CD8-positive, alpha-beta memory T cell (primary cell): ENCODE results near the gene NLRP8. TPM values are rescaled to one million over a fixed set of nuclear protein-coding genes. Genes with fewer than 3 reads are reported as not detected.
"Not testable (repeated sequence)": the region's sequence is repeated elsewhere in the genome, so short reads cannot be mapped to it uniquely, and the experiment has no call there.

ENCODE experiments used
- CTCF ChIA-PET: fragments of 350-600 bp; sonication (Branson Sonifier 250); formaldehyde crosslinking; loops from one replicate; lab custom pipeline; 2021; ENCODE audit warnings: antibody characterized with exemption; lab: Charles Lee
- POLR2A ChIA-PET: fragments of 350-600 bp; sonication (Branson Sonifier 250); formaldehyde crosslinking; loops from one replicate; lab custom pipeline; 2021; ENCODE audit warnings: antibody characterized with exemption; lab: Charles Lee
- DNase-seq, 5 donors: peaks; one replicate each; pipeline versions ENCODE4 v3.0.0 to v3.0.0-alpha.2; 2020 to 2022; ENCODE audit warnings: mixed read lengths in 1 of 5
- H3K27ac ChIP-seq: one replicate; pipeline ENCODE4 v1.7.0; 2013; ENCODE audit warnings: low read depth, mild to moderate bottlenecking, low read length, moderate library complexity
- H3K27me3 ChIP-seq: 2 replicates; pipeline ENCODE4 v1.7.0; 2013; ENCODE audit warnings: low read length, mild to moderate bottlenecking; ENCODE audit not compliant: insufficient read depth, poor library complexity, severe bottlenecking
- H3K36me3 ChIP-seq: 2 replicates; pipeline ENCODE4 v1.7.0; 2013; ENCODE audit warnings: mild to moderate bottlenecking, low read length, moderate library complexity; ENCODE audit not compliant: insufficient read depth
- H3K4me1 ChIP-seq: 2 replicates; pipeline ENCODE4 v1.7.0; 2013; ENCODE audit warnings: mild to moderate bottlenecking, low read length, moderate library complexity; ENCODE audit not compliant: insufficient read depth
- H3K4me3 ChIP-seq: 2 replicates; pipeline ENCODE4 v1.7.0; 2013; ENCODE audit warnings: mild to moderate bottlenecking, low read length
- H3K9me3 ChIP-seq: 2 replicates; pipeline ENCODE4 v1.7.0; 2013; ENCODE audit warnings: mild to moderate bottlenecking, low read length
- H3K27ac Mint-ChIP-seq, 8 donors: one replicate each; pipeline ENCODE4 v1.8.0; 2020 to 2021; ENCODE audit warnings: mixed read lengths in 8 of 8, mild to moderate bottlenecking in 6 of 8, inconsistent platforms in 3 of 8, moderate library complexity in 3 of 8
- H3K27me3 Mint-ChIP-seq, 2 donors: one replicate each; pipeline ENCODE4 v1.8.0; 2020 to 2021; ENCODE audit warnings: mixed read lengths in 2 of 2, mild to moderate bottlenecking in 1 of 2, moderate library complexity in 1 of 2
- H3K36me3 Mint-ChIP-seq, 3 donors: one replicate each; pipeline ENCODE4 v1.8.0; 2020 to 2021; ENCODE audit warnings: mixed read lengths in 3 of 3, inconsistent platforms in 1 of 3, mild to moderate bottlenecking in 1 of 3
- H3K4me1 Mint-ChIP-seq, 3 donors: one replicate each; pipeline ENCODE4 v1.8.0; 2020 to 2021; ENCODE audit warnings: mixed read lengths in 3 of 3, inconsistent platforms in 1 of 3, mild to moderate bottlenecking in 1 of 3
- H3K4me3 Mint-ChIP-seq, 7 donors: one replicate each; pipeline ENCODE4 v1.8.0; 2020 to 2021; ENCODE audit warnings: mixed read lengths in 7 of 7, mild to moderate bottlenecking in 6 of 7, moderate library complexity in 4 of 7, inconsistent platforms in 2 of 7
- H3K9me3 Mint-ChIP-seq, 5 donors: one replicate each; pipeline ENCODE4 v1.8.0; 2020 to 2022; ENCODE audit warnings: mixed read lengths in 5 of 5, mild to moderate bottlenecking in 3 of 5, moderate library complexity in 2 of 5, inconsistent platforms in 1 of 5
- polyA plus RNA-seq: library from polyadenylated mRNA; unstranded; fragments of 300-500 nt; fragmentation: Illumina TruSeq; gene quantifications from one replicate; pipeline ENCODE4 v1.2.3, GENCODE V29; 2021
- total RNA-seq, 2 experiments: library from RNA; stranded (reverse); gene quantifications; one replicate each; pipeline ENCODE4 v1.2.3, GENCODE V29; 2021

Gene NLRP8
- total and polyA plus RNA-seq, 3 experiments from 2014 or later: not detected

GRCh38 chr19:55940306-55940705 is 7.3 kb upstream of the NLRP8 start:
- H3K4me3 ChIP-seq: no peak overlapping the region
- H3K9me3 ChIP-seq: no peaks in the 10 kb centered on the region
- Mint-ChIP-seq H3K4me3 (no peak overlapping the region), H3K27me3 (peaks cover 0 to 4% of the 10 kb centered on the region in 2 donors), H3K36me3 (peaks cover 0 to 4% (median 0%) of the 10 kb centered on the region in 3 donors), H3K4me1 (no peaks in the 10 kb centered on the region), H3K9me3 (peaks cover 4 to 22% (median 11%) of the 10 kb centered on the region in 5 donors), H3K27ac (no peak overlapping the region)
- DNase-seq: no peak
- POLR2A ChIA-PET: no interaction called here
- H3K36me3 ChIP-seq: no peaks in the 10 kb centered on the region
- CTCF ChIA-PET: no interaction called here
- no peak overlapping the region for H3K27ac ChIP-seq
- H3K27me3 ChIP-seq: no peaks in the 10 kb centered on the region
- no peaks in the 10 kb centered on the region for H3K4me1 ChIP-seq

- POLR2A ChIA-PET, CTCF ChIA-PET, H3K4me3 Mint-ChIP-seq, H3K27me3 Mint-ChIP-seq, H3K9me3 ChIP-seq, H3K27ac ChIP-seq, H3K4me1 ChIP-seq, DNase-seq, H3K36me3 Mint-ChIP-seq, H3K4me3 ChIP-seq, H3K27me3 ChIP-seq, H3K36me3 ChIP-seq, H3K4me1 Mint-ChIP-seq, H3K27ac Mint-ChIP-seq: not testable (repeated sequence)
- peaks cover 0 to 16% (median 11%) of the 10 kb centered on the region in 5 donors for H3K9me3 Mint-ChIP-seq
These were observed 2.9 kb downstream of the NLRP8 start for GRCh38 chr19:55950566-55950965.

- Histone ChIP-seq H3K4me3 (no peak overlapping the region), H3K4me1 (no peaks in the 10 kb centered on the region), H3K27me3 (no peaks in the 10 kb centered on the region), H3K27ac (no peak overlapping the region), H3K9me3 (no peaks in the 10 kb centered on the region), H3K36me3 (no peaks in the 10 kb centered on the region)
- DNase-seq: no peak
- no peak overlapping the region for H3K27ac Mint-ChIP-seq
- peaks cover 0 to 4% of the 10 kb centered on the region in 2 donors for H3K27me3 Mint-ChIP-seq
- CTCF ChIA-PET: no interaction called here
- POLR2A ChIA-PET: no interaction called here
- no peak overlapping the region for H3K4me3 Mint-ChIP-seq
- H3K4me1 Mint-ChIP-seq: no peaks in the 10 kb centered on the region
- no peaks in the 10 kb centered on the region for H3K36me3 Mint-ChIP-seq
- peaks cover 0 to 5% (median 2%) of the 10 kb centered on the region in 5 donors for H3K9me3 Mint-ChIP-seq
These were observed 8.8 kb downstream of the NLRP8 start for GRCh38 chr19:55956431-55956830.

- ChIA-PET CTCF (no interaction called here), POLR2A (no interaction called here)
- H3K36me3 Mint-ChIP-seq: no peaks in the 10 kb centered on the region
- H3K4me1 Mint-ChIP-seq: no peaks in the 10 kb centered on the region
- H3K27me3 Mint-ChIP-seq: peaks cover 0 to 4% of the 10 kb centered on the region in 2 donors
- Histone ChIP-seq H3K36me3 (no peaks in the 10 kb centered on the region), H3K4me1 (no peaks in the 10 kb centered on the region), H3K27ac (no peak overlapping the region), H3K27me3 (no peaks in the 10 kb centered on the region), H3K9me3 (no peaks in the 10 kb centered on the region), H3K4me3 (no peak overlapping the region)
- H3K27ac Mint-ChIP-seq: no peak overlapping the region
- no peak for DNase-seq
- no peak overlapping the region for H3K4me3 Mint-ChIP-seq
- peaks cover 0 to 4% (median 2%) of the 10 kb centered on the region in 5 donors for H3K9me3 Mint-ChIP-seq
These were observed 10.7 kb downstream of the NLRP8 start for GRCh38 chr19:55958356-55958755.

- no peak for DNase-seq
- Mint-ChIP-seq H3K36me3 (no peaks in the 10 kb centered on the region), H3K27ac (no peak overlapping the region), H3K27me3 (peaks cover 0 to 4% of the 10 kb centered on the region in 2 donors), H3K4me3 (no peak overlapping the region), H3K4me1 (no peaks in the 10 kb centered on the region), H3K9me3 (peaks cover 0 to 10% (median 2%) of the 10 kb centered on the region in 5 donors)
- H3K27ac ChIP-seq: no peak overlapping the region
- no peaks in the 10 kb centered on the region for H3K27me3 ChIP-seq
- POLR2A ChIA-PET: no interaction called here
- H3K36me3 ChIP-seq: no peaks in the 10 kb centered on the region
- no peaks in the 10 kb centered on the region for H3K4me1 ChIP-seq
- CTCF ChIA-PET: no interaction called here
- no peak overlapping the region for H3K4me3 ChIP-seq
- no peaks in the 10 kb centered on the region for H3K9me3 ChIP-seq
These were observed 12.5 kb downstream of the NLRP8 start for GRCh38 chr19:55959996-55960675.

- no peaks in the 10 kb centered on the region for H3K4me1 ChIP-seq
- H3K36me3 ChIP-seq: no peaks in the 10 kb centered on the region
- H3K27me3 Mint-ChIP-seq: peaks cover 0 to 4% of the 10 kb centered on the region in 2 donors
- H3K4me1 Mint-ChIP-seq: no peaks in the 10 kb centered on the region
- peaks cover 0 to 12% (median 2%) of the 10 kb centered on the region in 5 donors for H3K9me3 Mint-ChIP-seq
- POLR2A ChIA-PET: no interaction called here
- no peak overlapping the region for H3K4me3 ChIP-seq
- no peak overlapping the region for H3K27ac Mint-ChIP-seq
- CTCF ChIA-PET: no interaction called here
- no peak overlapping the region for H3K27ac ChIP-seq
- H3K36me3 Mint-ChIP-seq: no peaks in the 10 kb centered on the region
- no peak overlapping the region for H3K4me3 Mint-ChIP-seq
- H3K27me3 ChIP-seq: no peaks in the 10 kb centered on the region
- no peaks in the 10 kb centered on the region for H3K9me3 ChIP-seq
- no peak for DNase-seq
These were observed 14.6 kb downstream of the NLRP8 start for GRCh38 chr19:55962186-55962585.

GRCh38 chr19:55973982-55974381 is 26.4 kb downstream of the NLRP8 start:
- POLR2A ChIA-PET: no interaction called here
- H3K9me3 Mint-ChIP-seq: peaks cover 9 to 28% (median 18%) of the 10 kb centered on the region in 5 donors
- CTCF ChIA-PET: no interaction called here
- H3K27me3 Mint-ChIP-seq: peaks cover 4 to 13% of the 10 kb centered on the region in 2 donors
- H3K4me1 Mint-ChIP-seq: no peaks in the 10 kb centered on the region
- H3K4me3 Mint-ChIP-seq: no peak overlapping the region
- no peak for DNase-seq
- H3K9me3 ChIP-seq: no peaks in the 10 kb centered on the region
- H3K36me3 Mint-ChIP-seq: no peaks in the 10 kb centered on the region
- no peaks in the 10 kb centered on the region for H3K27me3 ChIP-seq
- H3K36me3 ChIP-seq: no peaks in the 10 kb centered on the region
- H3K4me1 ChIP-seq: no peaks in the 10 kb centered on the region
- no peak overlapping the region for H3K4me3 ChIP-seq
- H3K27ac Mint-ChIP-seq: no peak overlapping the region
- no peak overlapping the region for H3K27ac ChIP-seq

- Mint-ChIP-seq H3K27me3 (no peaks in the 10 kb centered on the region), H3K27ac (no peak overlapping the region)
These were observed 32.8 kb downstream of the NLRP8 start for GRCh38 chr19:55980415-55980814.

More at GRCh38 chr19:55980415-55980814, 32.8 kb downstream of the NLRP8 start:
- POLR2A ChIA-PET: no interaction called here
- no peaks in the 10 kb centered on the region for H3K27me3 ChIP-seq
- CTCF ChIA-PET: no interaction called here
- no peak for DNase-seq
- no peaks in the 10 kb centered on the region for H3K4me1 Mint-ChIP-seq
- H3K27ac ChIP-seq: no peak overlapping the region
- peaks cover 7 to 25% (median 16%) of the 10 kb centered on the region in 5 donors for H3K9me3 Mint-ChIP-seq
- H3K4me1 ChIP-seq: no peaks in the 10 kb centered on the region
- no peak overlapping the region for H3K4me3 ChIP-seq
- H3K4me3 Mint-ChIP-seq: no peak overlapping the region
- H3K9me3 ChIP-seq: no peaks in the 10 kb centered on the region
- H3K36me3 Mint-ChIP-seq: peaks cover 0 to 6% (median 0%) of the 10 kb centered on the region in 3 donors
- no peaks in the 10 kb centered on the region for H3K36me3 ChIP-seq
